Astrocyte (in vitro differentiated cells and primary cell): Measurements from ENCODE around the gene HLA-DPB1. TPM values are rescaled to one million over a fixed set of nuclear protein-coding genes. Genes with fewer than 3 reads are reported as not detected.

Source experiments
- DNase-seq: peaks from one replicate; pipeline ENCODE4 v3.0.0-alpha.2; 2010; ENCODE audit warnings: low read depth
- FAIRE-seq: peaks from 2 replicates; lab custom pipeline; 2011; peaks lifted over from hg19 to GRCh38; lab: Jason Lieb, UNC
- H2AFZ ChIP-seq: 2 replicates; pipeline ENCODE4 v1.6.0; 2012; ENCODE audit warnings: low read depth, low read length, inconsistent platforms
- H3K27ac ChIP-seq: 2 replicates; pipeline ENCODE4 v1.5.1; 2011; ENCODE audit warnings: low read depth, low read length, inconsistent platforms
- H3K27me3 ChIP-seq: 2 replicates; pipeline ENCODE4 v1.6.0; 2011; ENCODE audit warnings: low read length, inconsistent platforms; ENCODE audit not compliant: insufficient read depth
- H3K36me3 ChIP-seq: 2 replicates; pipeline ENCODE4 v1.5.1; 2011; ENCODE audit warnings: low read length, inconsistent platforms; ENCODE audit not compliant: insufficient read depth
- H3K4me1 ChIP-seq: 2 replicates; pipeline ENCODE4 v1.5.1; 2011; ENCODE audit warnings: low read length, inconsistent platforms; ENCODE audit not compliant: insufficient read depth
- H3K4me2 ChIP-seq: 2 replicates; pipeline ENCODE4 v1.6.0; 2012; ENCODE audit warnings: low read length, inconsistent platforms
- H3K4me3 ChIP-seq: 2 replicates; pipeline ENCODE4 v1.5.1; 2011; ENCODE audit warnings: low read depth, mild to moderate bottlenecking, low read length, inconsistent platforms; ENCODE audit not compliant: insufficient read depth
- H3K79me2 ChIP-seq: 2 replicates; pipeline ENCODE4 v1.6.0; 2012; ENCODE audit warnings: mild to moderate bottlenecking, low read length, inconsistent platforms; ENCODE audit not compliant: insufficient read depth
- H3K9ac ChIP-seq: 2 replicates; pipeline ENCODE4 v1.6.0; 2012; ENCODE audit warnings: mild to moderate bottlenecking, low read length, inconsistent platforms
- H3K9me3 ChIP-seq: 2 replicates; pipeline ENCODE4 v1.5.1; 2012; ENCODE audit warnings: low read depth, mild to moderate bottlenecking, low read length, inconsistent platforms; ENCODE audit not compliant: insufficient read depth
- H4K20me1 ChIP-seq: 2 replicates; pipeline ENCODE4 v1.6.0; 2012; ENCODE audit warnings: low read length, inconsistent platforms; ENCODE audit not compliant: insufficient read depth
- H3K27ac Mint-ChIP-seq: one replicate; pipeline ENCODE4 v1.8.0; 2021; ENCODE audit warnings: mild to moderate bottlenecking, mixed read lengths; ENCODE audit not compliant: unreplicated experiment
- H3K27me3 Mint-ChIP-seq: one replicate; pipeline ENCODE4 v1.8.0; 2021; ENCODE audit warnings: low read depth, mixed read lengths; ENCODE audit not compliant: unreplicated experiment
- H3K36me3 Mint-ChIP-seq: one replicate; pipeline ENCODE4 v1.8.0; 2021; ENCODE audit warnings: low read depth, mixed read lengths; ENCODE audit not compliant: unreplicated experiment
- H3K4me1 Mint-ChIP-seq: one replicate; pipeline ENCODE4 v1.8.0; 2021; ENCODE audit warnings: low read depth, mixed read lengths; ENCODE audit not compliant: unreplicated experiment
- H3K4me3 Mint-ChIP-seq: one replicate; pipeline ENCODE4 v1.8.0; 2021; ENCODE audit warnings: mild to moderate bottlenecking, moderate library complexity, mixed read lengths; ENCODE audit not compliant: unreplicated experiment
- H3K9me3 Mint-ChIP-seq: one replicate; pipeline ENCODE4 v1.8.0; 2021; ENCODE audit warnings: mild to moderate bottlenecking, mixed read lengths; ENCODE audit not compliant: unreplicated experiment
- EZH2 ChIP-seq: IDR thresholded peaks from 2 replicates; pipeline ENCODE4 v1.6.1; 2012; ENCODE audit warnings: mild to moderate bottlenecking, low read length, inconsistent platforms; ENCODE audit not compliant: insufficient read depth
- total RNA-seq: library from RNA; stranded (reverse); gene quantifications from 2 replicates; pipeline ENCODE4 v1.2.1, GENCODE V29; 2021
- TF ChIP-seq, protein P1 (sequence below): IDR thresholded peaks from 2 replicates; pipeline ENCODE4 v1.5.1; 2011; ENCODE audit warnings: low read depth, mild to moderate bottlenecking, inconsistent platforms, low read length, moderate library complexity; ENCODE audit not compliant: insufficient read depth

Gene HLA-DPB1
- total RNA-seq, 1 donor from 2014 or later, result 3.4 TPM

DNA sequence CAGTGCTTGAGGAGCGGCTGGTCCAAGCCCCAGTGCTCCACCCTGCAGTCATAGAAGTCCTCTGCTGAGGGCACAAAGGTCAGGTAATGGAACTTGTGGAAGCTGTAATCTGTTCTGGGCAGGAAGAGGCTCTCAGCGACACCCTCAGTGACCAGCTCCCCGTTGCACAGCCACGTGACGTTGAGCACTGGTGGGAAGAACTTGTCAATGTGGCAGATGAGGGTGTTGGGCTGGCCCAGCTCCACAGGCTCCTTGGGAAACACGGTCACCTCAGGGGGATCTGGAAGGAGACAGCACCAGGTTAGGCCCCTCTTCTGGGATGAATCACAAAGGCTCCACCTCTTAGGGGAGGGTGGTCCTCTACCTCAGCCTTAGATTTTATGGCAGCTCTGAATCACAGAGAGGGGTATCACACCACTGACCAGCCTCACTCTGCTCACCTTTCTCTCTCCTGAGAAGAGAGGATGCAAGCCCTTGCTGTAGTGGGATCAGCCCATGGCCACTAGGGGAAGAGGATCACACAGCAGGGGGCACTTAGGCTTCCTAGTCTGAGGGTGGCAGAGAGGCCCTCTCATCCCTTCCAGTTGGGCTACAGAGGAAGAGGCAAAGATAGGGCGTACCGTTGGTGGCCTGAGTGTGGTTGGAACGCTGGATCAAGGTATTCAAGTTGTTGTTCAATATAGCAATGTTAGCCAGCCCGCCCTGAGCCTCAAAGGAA, 6.6 kb upstream of the HLA-DPB1 start:
- no peak overlapping the region for H3K4me2 ChIP-seq
- no peak overlapping the region for H3K27ac ChIP-seq
- no peak overlapping the region for H2AFZ ChIP-seq
- H3K4me1 ChIP-seq, result no peaks in the 10 kb centered on the region
- no peaks in the 10 kb centered on the region for H3K9me3 ChIP-seq
- H4K20me1 ChIP-seq, result no peaks in the 10 kb centered on the region
- Mint-ChIP-seq H3K27ac (peak overlapping the region; percentile 38), H3K4me1 (peaks cover 4% of the 10 kb centered on the region), H3K27me3 (peaks cover 7% of the 10 kb centered on the region), H3K4me3 (no peak overlapping the region), H3K9me3 (peaks cover 2% of the 10 kb centered on the region), H3K36me3 (no peaks in the 10 kb centered on the region)
- no peaks in the 10 kb centered on the region for H3K27me3 ChIP-seq
- no peaks in the 10 kb centered on the region for H3K79me2 ChIP-seq
- TF ChIP-seq, protein P1, sequence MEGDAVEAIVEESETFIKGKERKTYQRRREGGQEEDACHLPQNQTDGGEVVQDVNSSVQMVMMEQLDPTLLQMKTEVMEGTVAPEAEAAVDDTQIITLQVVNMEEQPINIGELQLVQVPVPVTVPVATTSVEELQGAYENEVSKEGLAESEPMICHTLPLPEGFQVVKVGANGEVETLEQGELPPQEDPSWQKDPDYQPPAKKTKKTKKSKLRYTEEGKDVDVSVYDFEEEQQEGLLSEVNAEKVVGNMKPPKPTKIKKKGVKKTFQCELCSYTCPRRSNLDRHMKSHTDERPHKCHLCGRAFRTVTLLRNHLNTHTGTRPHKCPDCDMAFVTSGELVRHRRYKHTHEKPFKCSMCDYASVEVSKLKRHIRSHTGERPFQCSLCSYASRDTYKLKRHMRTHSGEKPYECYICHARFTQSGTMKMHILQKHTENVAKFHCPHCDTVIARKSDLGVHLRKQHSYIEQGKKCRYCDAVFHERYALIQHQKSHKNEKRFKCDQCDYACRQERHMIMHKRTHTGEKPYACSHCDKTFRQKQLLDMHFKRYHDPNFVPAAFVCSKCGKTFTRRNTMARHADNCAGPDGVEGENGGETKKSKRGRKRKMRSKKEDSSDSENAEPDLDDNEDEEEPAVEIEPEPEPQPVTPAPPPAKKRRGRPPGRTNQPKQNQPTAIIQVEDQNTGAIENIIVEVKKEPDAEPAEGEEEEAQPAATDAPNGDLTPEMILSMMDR, result no peak
- TF ChIP-seq EZH2, result no peak
- FAIRE-seq, result no peak
- no peaks in the 10 kb centered on the region for H3K36me3 ChIP-seq
- no peak overlapping the region for H3K4me3 ChIP-seq
- H3K9ac ChIP-seq, result no peak overlapping the region
- DNase-seq, result no peak

DNA sequence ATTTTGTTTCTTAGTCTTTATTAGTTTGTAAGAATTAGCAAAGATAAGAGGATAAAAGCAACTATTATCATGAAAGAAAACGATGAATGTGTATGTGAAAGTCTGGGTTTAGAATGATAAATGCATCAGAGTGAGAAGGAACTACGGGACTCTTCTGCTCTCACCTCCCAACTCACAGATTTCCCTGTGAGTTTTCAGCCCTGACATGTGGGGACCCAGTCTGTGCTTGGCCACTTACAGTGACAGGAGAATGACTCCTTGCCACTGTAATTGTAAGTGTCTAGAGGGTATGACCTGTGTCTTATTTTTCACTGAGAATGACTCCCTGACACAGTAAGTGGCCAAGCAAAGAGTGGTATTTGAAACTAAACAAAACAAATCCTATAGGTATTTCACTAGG, 4.9 kb upstream of the HLA-DPB1 start:
- Histone ChIP-seq H3K9me3 (no peaks in the 10 kb centered on the region), H4K20me1 (no peaks in the 10 kb centered on the region), H3K27me3 (no peaks in the 10 kb centered on the region), H3K4me1 (no peaks in the 10 kb centered on the region), H2AFZ (no peak overlapping the region), H3K4me2 (no peak overlapping the region), H3K4me3 (no peak overlapping the region), H3K79me2 (no peaks in the 10 kb centered on the region), H3K36me3 (no peaks in the 10 kb centered on the region), H3K9ac (no peak overlapping the region), H3K27ac (no peak overlapping the region)
- no peak for TF ChIP-seq EZH2
- TF ChIP-seq, protein P1, result no peak
- Mint-ChIP-seq H3K9me3 (peaks cover 2% of the 10 kb centered on the region), H3K27ac (no peak overlapping the region), H3K4me3 (no peak overlapping the region), H3K27me3 (peaks cover 7% of the 10 kb centered on the region), H3K4me1 (no peaks in the 10 kb centered on the region), H3K36me3 (no peaks in the 10 kb centered on the region)
- FAIRE-seq, result no peak
- DNase-seq, result no peak

DNA sequence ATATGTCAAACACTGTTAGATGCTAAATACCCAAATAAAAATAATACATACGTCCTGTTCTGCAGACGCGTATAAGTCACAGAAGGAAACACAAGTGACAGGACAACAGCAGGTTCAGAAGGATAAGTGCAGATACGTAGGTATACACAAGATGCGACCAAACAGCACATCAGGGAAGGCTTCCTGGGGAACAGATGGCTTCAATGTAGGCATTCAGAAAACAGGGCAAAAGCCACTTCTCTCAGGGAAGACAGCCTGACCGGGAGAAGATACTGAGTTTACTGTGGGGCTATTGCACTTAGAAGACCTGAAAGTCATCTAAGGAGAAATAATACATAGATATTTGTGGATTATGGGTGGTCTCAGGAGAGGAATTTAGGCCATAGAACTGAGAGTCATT, 4.2 kb upstream of the HLA-DPB1 start:
- Histone ChIP-seq H3K27ac (no peak overlapping the region), H3K9ac (no peak overlapping the region), H2AFZ (no peak overlapping the region), H4K20me1 (no peaks in the 10 kb centered on the region), H3K79me2 (no peaks in the 10 kb centered on the region), H3K9me3 (no peaks in the 10 kb centered on the region), H3K36me3 (no peaks in the 10 kb centered on the region), H3K4me3 (no peak overlapping the region), H3K4me1 (no peaks in the 10 kb centered on the region), H3K4me2 (no peak overlapping the region), H3K27me3 (no peaks in the 10 kb centered on the region)
- H3K27me3 Mint-ChIP-seq, result peaks cover 7% of the 10 kb centered on the region
- peaks cover 2% of the 10 kb centered on the region for H3K9me3 Mint-ChIP-seq
- H3K4me3 Mint-ChIP-seq, result no peak overlapping the region
- H3K4me1 Mint-ChIP-seq, result no peaks in the 10 kb centered on the region
- no peaks in the 10 kb centered on the region for H3K36me3 Mint-ChIP-seq
- TF ChIP-seq, protein P1, result no peak
- TF ChIP-seq EZH2, result no peak
- FAIRE-seq (no peak), DNase-seq (no peak)
- no peak overlapping the region for H3K27ac Mint-ChIP-seq
